Mucosa of gallbladder (tissue), 1 donor: ENCODE data around the gene TRIM7. TPM values are rescaled to one million over a fixed set of nuclear protein-coding genes. Genes with fewer than 3 reads are reported as not detected.
"Not testable (repeated sequence)": the region's sequence is repeated elsewhere in the genome, so short reads cannot be mapped to it uniquely, and the experiment has no call there.

Source experiments
- DNase-seq: peaks from one replicate; pipeline ENCODE4 v3.0.0-alpha.2; 2020; ENCODE audit warnings: low spot score
- total RNA-seq: library from RNA; stranded (reverse); gene quantifications from one replicate; pipeline ENCODE4 v1.2.1, GENCODE V29; 2021
- donor health status: DM: no; HTN: no; CAD: no.

Gene TRIM7
- total RNA-seq, 1 donor from 2014 or later = 1.2 TPM

GRCh38 chr5:181193656-181194055 is 11.3 kb downstream of the TRIM7 start:
- no peak for DNase-seq

DNA sequence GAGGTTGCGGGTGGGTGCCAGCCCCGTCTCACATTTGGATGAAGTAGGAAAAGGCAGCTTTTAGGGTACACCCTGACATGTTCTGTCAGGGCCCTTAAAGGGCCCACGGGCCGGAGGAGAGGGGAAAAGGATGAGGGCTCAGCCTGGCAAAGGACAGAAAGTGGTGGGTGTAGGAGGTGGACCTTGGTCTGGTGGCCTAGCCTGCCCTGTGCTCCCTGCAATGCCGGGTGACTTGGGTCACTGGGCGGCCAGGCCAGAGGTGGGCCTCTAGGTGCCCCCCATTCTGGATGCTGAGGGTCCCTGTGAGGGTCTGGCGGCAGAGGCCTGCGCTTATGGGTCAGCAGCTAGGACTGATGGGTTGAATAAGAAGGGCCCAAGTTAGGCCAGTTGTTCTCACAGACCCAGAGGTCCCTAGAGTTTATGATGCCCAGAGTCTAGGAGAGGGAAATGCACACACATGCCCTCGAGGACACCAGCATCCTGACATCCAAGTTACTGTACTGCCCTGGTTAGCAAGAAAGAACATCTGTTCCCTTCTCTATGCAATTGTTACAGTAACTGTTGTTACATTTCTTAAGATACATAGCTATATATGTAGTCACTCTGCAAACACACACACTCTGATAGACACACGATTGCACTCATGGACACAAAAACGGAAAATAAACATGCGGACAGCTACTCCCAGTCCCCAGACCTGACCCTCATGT is 12.5 kb downstream of the TRIM7 start:
- no peak for DNase-seq

GRCh38 chr5:181191526-181192336 is 13.3 kb downstream of the TRIM7 start:
- DNase-seq = peak; percentile 97

- no peak for DNase-seq
These were observed 14.1 kb downstream of the TRIM7 start for GRCh38 chr5:181190711-181191525.

- no peak for DNase-seq
These were observed 14.9 kb downstream of the TRIM7 start for GRCh38 chr5:181189962-181190710.

DNA sequence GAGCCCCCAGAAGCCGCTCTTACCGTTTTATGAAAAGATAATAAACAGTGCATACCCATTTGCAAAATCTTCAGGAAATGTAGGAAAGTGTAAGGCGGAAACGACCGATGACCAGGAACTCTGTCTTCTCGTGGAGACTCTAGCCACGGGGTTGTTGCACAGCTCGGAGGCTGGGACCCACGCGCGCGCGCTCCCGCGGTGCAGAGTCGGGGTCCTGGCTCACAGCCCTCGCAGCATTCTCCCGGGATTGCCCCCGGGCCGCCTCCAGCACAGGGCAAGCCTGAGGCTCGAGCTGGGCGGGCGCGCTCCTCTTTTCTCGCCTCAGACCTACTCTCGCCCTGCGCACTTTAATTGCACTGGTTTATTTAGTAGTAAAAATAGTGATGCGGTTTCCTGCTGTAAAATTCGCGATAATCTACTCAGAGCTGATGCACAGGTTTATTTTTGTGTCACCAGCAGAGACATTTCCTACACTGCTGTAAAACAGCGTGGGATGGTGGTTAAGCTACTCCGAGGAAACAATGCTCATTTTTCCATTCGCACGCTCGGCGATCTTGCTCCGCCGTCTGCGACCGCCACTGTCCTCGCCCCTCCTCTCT is 15.5 kb downstream of the TRIM7 start:
- no peak for DNase-seq

DNA sequence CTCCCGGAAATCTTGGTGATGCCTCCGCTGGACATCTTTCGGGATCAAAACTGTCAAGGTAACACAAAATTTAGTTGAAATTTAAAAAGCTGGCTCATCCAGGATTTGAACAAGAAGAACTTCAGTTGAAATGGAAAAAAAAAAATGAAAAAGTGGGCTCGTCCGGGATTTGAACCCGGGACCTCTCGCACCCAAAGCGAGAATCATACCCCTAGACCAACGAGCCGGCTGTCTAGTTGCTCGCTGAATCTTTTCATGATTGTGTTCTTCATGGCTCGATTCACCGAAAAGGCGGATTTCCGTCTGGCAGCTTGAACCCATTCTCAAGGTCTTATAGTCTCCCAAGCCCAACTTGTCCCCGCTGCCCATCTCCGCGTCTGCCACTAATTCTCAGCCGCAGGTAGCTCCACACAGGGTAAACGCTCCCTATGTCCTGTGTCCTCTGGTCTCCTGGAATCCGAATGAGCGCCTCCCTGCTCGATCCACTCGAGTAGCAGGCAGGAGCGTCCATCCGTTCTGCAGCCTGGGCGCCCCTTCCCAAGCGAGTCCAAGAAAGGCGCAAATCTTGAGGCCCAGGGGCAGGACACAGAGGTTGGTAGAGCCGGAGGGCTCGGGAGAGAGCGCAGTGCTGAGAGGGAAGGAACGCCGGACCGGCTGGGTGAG is 16.2 kb downstream of the TRIM7 start:
- DNase-seq = peak; percentile 87

DNA sequence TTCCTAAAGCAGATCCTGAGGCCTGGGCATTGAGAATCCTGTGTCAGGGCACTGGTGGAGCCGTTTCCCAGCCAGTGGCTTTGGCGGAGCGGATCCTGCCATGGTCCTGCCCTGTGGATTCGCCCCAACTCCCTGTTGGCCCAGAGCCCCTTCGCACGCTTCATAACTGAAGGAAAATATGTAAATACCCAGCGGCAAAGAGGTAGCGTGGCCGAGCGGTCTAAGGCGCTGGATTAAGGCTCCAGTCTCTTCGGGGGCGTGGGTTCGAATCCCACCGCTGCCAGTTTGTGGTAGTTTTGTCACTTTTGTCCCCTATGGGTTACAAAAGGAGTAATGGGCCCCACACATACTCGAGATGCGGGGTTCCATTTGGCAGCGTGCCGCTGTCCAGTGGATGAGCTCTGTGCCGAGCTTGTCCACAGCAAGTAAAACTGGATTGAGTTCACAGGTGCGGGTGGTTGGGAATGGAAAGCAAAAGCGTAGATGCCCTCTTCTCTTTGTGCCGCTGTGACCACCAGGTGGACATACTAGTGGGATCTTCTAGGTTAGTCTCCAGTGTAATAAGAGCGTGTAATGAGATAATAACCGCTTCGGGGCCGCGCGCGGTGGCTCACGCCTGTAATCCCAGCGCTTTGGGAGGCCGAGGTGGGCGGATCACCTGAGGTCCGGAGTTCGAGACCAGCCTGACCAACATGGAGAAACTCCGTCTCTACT is 17.3 kb downstream of the TRIM7 start:
- DNase-seq = peak; percentile 69

DNA sequence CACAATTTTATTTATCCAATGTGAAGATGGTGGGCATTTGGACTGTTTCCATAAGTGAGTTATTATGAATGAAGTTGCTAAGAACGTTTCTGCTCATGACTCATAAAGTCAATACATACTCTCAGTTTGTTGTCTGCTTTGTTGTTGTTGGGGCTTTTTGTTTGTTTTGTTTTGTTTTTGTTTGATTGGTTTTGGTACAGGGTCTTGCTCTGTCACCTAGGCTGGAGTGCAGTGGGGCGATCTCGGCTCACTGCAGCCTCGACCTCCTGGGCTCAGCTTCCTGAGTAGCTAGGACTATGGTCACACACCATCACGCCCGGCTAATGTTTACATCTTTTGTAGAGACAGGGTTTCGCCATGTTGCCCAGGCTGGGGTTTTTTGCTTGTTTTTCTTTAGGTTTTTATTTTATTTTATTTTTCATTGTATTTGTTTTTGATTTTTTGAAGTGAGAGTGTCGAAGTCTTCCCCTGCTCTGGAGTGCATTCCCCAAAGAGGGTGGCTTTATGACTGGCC is 18.0 kb downstream of the TRIM7 start:
- DNase-seq = no peak

DNA sequence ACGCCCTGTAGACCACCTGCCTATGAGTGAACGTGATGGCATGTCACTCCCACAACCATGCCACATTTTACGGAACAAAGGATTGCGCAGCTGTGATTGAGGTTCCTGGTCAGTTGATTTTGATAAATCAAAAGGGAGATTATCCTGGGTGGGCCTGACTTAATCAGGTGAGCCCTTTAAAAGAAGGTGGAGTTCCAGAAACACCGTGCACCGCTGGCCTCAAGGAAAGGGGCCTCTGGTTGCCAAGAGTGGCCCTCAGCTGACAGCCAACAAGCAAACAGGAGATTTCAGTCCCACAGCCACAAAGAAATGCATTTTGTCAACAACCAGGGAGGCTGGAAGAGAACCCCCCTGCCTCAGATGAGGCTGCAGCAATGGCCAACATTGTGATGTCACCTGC is 19.0 kb downstream of the TRIM7 start:
- no peak for DNase-seq

DNA sequence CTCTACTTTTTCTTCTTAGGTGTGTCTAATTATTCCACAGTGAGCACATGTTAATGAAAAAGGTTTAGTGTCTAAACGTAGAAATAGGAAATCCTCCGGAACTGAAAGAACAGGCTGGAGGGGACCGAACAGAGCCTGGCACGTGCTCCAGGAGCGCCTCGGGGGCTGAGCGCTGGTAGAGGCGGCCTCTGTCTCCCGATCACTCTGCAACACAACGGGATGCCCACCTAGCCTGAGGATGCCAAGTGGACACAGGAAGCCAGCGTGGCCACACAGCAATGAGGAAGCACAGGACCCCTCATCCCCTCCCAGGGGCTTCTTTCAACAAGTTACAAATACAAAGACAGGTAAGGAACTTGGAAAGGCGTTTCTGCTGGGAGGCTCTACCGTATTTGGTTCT is 19.4 kb downstream of the TRIM7 start:
- DNase-seq = no peak

- DNase-seq = no peak
These were observed 20.2 kb downstream of the TRIM7 start for GRCh38 chr5:181184845-181185216.

- no peak for DNase-seq
These were observed 22.3 kb downstream of the TRIM7 start for GRCh38 chr5:181182651-181183050.

DNA sequence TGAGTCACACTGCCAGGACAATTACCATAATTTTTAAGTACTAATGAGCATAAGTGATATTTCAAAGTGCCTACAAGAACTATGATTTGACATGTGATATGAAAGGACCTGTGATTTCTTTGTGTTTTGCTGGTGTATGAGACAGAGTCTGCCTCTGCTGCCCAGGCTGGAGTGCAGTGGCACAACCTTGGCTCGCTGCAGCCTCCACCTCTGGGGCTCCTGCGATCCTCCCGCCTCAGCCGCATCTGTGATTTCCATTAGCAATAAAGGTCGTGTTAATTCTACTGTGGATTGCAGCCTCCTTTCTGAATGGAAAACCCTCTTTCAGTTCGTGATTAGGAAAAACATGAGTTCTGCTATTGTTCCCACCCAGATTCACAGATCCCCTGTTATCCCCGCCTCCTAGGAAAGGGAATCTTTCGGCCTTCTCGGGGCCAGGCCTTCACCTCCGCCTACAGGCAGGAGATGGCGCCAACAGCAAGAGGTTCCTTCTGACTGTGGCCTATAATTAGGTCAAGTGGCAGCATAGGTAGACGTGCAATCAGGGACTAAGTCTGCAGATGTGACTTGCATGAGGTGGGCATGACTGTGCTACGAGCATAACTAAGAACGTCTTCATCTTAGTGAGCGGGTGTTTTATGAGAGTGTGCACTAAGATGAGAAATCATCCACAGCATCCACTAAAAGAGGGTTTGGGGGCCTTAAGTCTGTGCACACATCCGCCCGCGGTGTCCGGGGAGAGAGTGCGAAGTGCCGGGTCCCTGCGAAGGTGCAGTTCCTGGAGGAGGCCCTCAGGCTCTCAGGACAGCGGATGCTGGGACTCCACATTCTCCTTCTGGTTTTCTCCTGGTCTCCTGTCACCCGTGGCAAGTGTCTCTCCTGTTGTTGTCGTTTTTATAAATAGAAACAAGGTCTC is 23.1 kb downstream of the TRIM7 start:
- DNase-seq = peak; percentile 69

- not testable (repeated sequence) for DNase-seq
These were observed 27.4 kb downstream of the TRIM7 start for GRCh38 chr5:181177559-181177958.

- DNase-seq = no peak
These were observed 28.6 kb downstream of the TRIM7 start for GRCh38 chr5:181176254-181176952.

- no peak for DNase-seq
These were observed 31.3 kb downstream of the TRIM7 start for GRCh38 chr5:181173420-181174342.
